PC-3 (cell line): ENCODE data around the gene PPP2R1A.

ENCODE experiments used
- CTCF ChIP-seq: fragments of 300-600 bp; sonication (generic); conservative IDR thresholded peaks from 2 replicates; pipeline ENCODE4 v1.5.1; 2017; ENCODE audit warnings: antibody characterized with exemption, low read depth, mild to moderate bottlenecking, low read length
- EZH2 ChIP-seq: fragments of 300-600 bp; sonication (generic); IDR thresholded peaks from one replicate; pipeline ENCODE4 v1.6.1; 2017; ENCODE audit warnings: antibody characterized with exemption, mild to moderate bottlenecking, low read length; ENCODE audit not compliant: unreplicated experiment
- EZH2phosphoT487 ChIP-seq: fragments of 300-600 bp; sonication (generic); IDR thresholded peaks from 2 replicates; pipeline ENCODE4 v1.6.1; 2018; ENCODE audit warnings: mild to moderate bottlenecking, antibody characterized with exemption, low read length, borderline replicate concordance

- TF ChIP-seq CTCF: no peak
- TF ChIP-seq EZH2: no peak
- no peak for TF ChIP-seq EZH2phosphoT487
These were observed 21.4 kb downstream of the PPP2R1A start for GRCh38 chr19:52211203-52211602.
